ENCODE data around the gene FBXO31. TPM values are rescaled to one million over a fixed set of nuclear protein-coding genes. Genes with fewer than 3 reads are reported as not detected.
"Not testable (repeated sequence)": the region's sequence is repeated elsewhere in the genome, so short reads cannot be mapped to it uniquely, and the experiment has no call there.

FBXO31 gene
- total RNA-seq, 1 experiment from 2014 or later: 14.4 TPM

GRCh38 chr16:87387942-87388817, 4.6 kb upstream of the FBXO31 start:
- DNase-seq (ENCODE audit: low read depth): peak; percentile 99

- not testable (repeated sequence) for DNase-seq (ENCODE audit: low read depth)
Measured at GRCh38 chr16:87384875-87385167, 1.2 kb upstream of the FBXO31 start.

- DNase-seq (ENCODE audit: low read depth): no peak
Measured at GRCh38 chr16:87384162-87384874, 742 bp upstream of the FBXO31 start.

GRCh38 chr16:87382023-87382785, 1.4 kb downstream of the FBXO31 start:
- no peak for DNase-seq (ENCODE audit: low read depth)

- peak; percentile 45 for DNase-seq (ENCODE audit: low read depth)
Measured at GRCh38 chr16:87380881-87381280, 2.7 kb downstream of the FBXO31 start.

GRCh38 chr16:87380403-87380802, 3.2 kb downstream of the FBXO31 start:
- DNase-seq (ENCODE audit: low read depth): no peak

- not testable (repeated sequence) for DNase-seq (ENCODE audit: low read depth)
Measured at GRCh38 chr16:87379312-87379752, 4.2 kb downstream of the FBXO31 start.

- DNase-seq (ENCODE audit: low read depth): no peak
Measured at GRCh38 chr16:87376660-87377059, 6.9 kb downstream of the FBXO31 start.

GRCh38 chr16:87375426-87376135, 8.0 kb downstream of the FBXO31 start:
- DNase-seq (ENCODE audit: low read depth): peak; percentile 69

GRCh38 chr16:87374313-87374712, 9.3 kb downstream of the FBXO31 start:
- no peak for DNase-seq (ENCODE audit: low read depth)

GRCh38 chr16:87372305-87372704, 11.3 kb downstream of the FBXO31 start:
- DNase-seq (ENCODE audit: low read depth): no peak

- DNase-seq (ENCODE audit: low read depth): no peak
Measured at GRCh38 chr16:87371261-87371866, 12.2 kb downstream of the FBXO31 start.

- no peak for DNase-seq (ENCODE audit: low read depth)
Measured at GRCh38 chr16:87369796-87370719, 13.5 kb downstream of the FBXO31 start.

GRCh38 chr16:87369117-87369765, 14.3 kb downstream of the FBXO31 start:
- DNase-seq (ENCODE audit: low read depth): no peak

GRCh38 chr16:87368029-87368770, 15.4 kb downstream of the FBXO31 start:
- no peak for DNase-seq (ENCODE audit: low read depth)

GRCh38 chr16:87367529-87367928, 16.0 kb downstream of the FBXO31 start:
- no peak for DNase-seq (ENCODE audit: low read depth)

GRCh38 chr16:87366930-87367329, 16.6 kb downstream of the FBXO31 start:
- DNase-seq (ENCODE audit: low read depth): no peak

- no peak for DNase-seq (ENCODE audit: low read depth)
Measured at GRCh38 chr16:87366288-87366687, 17.3 kb downstream of the FBXO31 start.

All from M059J (cell line).